Skin of body (tissue), 2 donors: Measurements from ENCODE around the gene TNIP2. TPM values are rescaled to one million over a fixed set of nuclear protein-coding genes. Genes with fewer than 3 reads are reported as not detected.
A peak's percentile ranks its signal among the peaks of the same experiment; 100 is the strongest.

ENCODE experiments used
- DNase-seq: peaks from one replicate; lab custom pipeline; 2025; lab: John Stamatoyannopoulos, UW
- total RNA-seq: library from RNA; depleted of rRNA; stranded (reverse); fragments of >200 nt; gene quantifications from one replicate; pipeline ENCODE4 v1.2.3, GENCODE V29; 2014

TNIP2 gene, protein sequence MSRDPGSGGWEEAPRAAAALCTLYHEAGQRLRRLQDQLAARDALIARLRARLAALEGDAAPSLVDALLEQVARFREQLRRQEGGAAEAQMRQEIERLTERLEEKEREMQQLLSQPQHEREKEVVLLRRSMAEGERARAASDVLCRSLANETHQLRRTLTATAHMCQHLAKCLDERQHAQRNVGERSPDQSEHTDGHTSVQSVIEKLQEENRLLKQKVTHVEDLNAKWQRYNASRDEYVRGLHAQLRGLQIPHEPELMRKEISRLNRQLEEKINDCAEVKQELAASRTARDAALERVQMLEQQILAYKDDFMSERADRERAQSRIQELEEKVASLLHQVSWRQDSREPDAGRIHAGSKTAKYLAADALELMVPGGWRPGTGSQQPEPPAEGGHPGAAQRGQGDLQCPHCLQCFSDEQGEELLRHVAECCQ
- 12.4 TPM for total RNA-seq

GRCh38 chr4:2755821-2756690, at the start of gene TNIP2:
TNIP2 (minus strand) TSS chr4:2756336; CDS start chr4:2756289, 47 bp downstream.
- DNase-seq = peak; percentile 56

DNA sequence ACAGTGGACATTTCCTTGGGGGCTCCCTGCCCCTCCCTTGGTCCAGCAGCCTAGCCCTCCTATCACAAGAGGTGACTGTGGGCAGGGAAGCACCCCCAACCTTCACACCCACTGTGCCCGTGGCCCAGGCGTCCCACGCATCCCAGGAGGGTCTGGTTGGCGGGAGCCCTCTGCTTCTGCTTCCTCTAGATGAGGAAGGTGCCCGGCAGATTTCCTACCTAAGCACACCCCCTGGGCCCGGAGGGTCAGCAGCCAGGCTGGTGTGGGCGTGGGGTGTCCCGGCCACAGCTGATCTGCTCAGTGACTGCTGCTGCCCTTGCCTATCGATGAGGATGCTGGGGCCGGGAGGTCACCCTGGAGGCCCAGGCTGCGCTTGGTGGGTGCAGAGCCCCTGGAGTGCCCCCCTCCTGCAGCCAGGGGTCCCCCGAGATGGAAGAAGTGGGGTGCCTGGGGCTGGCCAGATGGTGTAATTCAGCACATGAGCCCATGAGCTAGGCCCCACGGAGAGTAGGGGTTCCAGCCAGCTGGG, 48.9 kb upstream of the TNIP2 start:
- no peak for DNase-seq

- no peak for DNase-seq
Measured at GRCh38 chr4:2804449-2804972, 48.4 kb upstream of the TNIP2 start.

GRCh38 chr4:2803624-2804448, 47.7 kb upstream of the TNIP2 start:
- no peak for DNase-seq

DNA sequence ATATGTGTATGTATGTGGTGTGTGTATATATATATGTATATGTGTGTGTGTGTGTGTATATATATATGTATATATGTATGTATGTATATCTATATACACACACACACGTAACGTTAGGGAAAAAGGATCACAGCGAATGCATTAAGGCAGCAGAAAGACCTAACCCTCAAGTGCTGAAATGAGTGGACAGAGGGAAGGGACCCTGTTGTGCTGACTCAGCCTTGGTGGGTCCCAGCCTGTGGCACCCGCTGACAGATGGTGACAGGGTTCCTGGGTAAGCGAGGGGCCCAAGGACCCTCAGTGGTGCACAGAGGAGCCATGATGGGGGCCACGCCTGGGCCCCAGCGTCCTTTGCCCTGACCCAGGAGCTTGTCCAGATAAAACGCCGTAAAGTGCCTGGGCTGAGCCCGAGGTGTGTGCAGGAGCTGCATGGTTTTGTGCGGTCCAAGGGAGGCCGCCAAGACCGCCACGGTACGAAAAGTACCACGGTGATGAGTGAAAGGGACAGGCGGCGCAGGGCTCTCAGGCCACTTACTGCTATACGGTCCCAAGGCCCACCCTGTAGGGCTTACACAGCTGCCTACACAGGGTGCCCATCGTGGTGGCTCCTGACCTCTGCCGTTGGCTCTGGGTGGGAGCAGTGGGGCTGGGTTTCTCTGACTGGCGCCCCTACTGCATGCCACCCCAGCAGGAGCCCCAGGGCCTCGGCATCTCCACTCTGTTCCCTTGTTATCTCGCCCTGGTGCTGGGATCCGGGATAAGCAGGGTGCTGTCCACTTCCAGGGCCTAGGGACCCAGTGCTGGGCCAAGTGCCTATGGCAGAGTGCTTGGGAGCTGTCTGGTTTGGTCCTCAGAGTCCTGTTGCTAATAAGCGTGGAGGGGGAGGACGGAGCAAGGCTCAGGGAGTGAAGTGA, 46.7 kb upstream of the TNIP2 start:
- DNase-seq = no peak

DNA sequence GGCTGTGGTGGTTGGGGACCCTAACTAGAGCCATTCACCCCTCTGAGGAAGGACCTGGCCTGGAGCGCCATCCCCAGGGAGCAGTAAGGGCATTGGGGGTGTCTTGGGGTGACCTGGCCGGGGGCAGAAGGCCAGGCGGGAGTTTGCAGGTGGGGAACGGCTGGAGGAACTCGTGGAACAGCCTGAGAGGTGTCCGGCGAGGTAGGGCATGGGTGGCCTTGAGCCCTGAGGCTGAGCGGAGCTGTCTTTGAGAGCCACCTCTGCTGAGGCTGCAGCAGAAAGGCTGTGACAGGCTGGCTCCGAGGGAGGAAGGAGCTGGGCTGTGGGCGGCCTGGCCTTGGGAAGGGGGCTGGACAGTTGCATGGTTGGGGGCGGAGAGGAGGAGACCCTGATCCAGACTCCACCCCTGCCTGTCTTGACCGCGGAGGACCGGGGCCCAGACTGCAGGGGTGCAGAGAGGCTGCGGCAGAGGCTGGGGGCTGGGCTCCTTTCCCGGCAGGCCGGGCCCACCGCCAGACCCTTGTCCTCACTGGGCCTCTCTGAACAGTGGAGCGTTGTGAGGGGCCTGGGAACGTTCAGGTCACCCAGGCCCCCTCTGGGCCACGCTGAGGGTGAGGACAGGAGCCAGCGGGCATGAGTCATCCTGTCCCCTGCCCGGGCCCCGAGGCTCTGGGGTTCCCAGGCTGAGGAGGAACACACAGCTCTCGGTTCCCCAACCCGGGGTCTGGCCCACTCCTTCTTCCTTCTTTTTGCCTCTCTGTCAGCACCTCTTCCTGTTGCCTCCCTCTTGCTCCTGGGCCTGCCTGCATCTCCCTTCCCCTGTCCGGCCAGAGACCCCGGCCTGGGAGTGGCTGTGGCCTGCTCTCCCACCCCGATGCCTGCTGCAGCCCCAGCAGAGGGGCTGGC, 44.8 kb upstream of the TNIP2 start:
- peak; percentile 82 for DNase-seq

GRCh38 chr4:2799971-2800690, 44.0 kb upstream of the TNIP2 start:
- no peak for DNase-seq

DNA sequence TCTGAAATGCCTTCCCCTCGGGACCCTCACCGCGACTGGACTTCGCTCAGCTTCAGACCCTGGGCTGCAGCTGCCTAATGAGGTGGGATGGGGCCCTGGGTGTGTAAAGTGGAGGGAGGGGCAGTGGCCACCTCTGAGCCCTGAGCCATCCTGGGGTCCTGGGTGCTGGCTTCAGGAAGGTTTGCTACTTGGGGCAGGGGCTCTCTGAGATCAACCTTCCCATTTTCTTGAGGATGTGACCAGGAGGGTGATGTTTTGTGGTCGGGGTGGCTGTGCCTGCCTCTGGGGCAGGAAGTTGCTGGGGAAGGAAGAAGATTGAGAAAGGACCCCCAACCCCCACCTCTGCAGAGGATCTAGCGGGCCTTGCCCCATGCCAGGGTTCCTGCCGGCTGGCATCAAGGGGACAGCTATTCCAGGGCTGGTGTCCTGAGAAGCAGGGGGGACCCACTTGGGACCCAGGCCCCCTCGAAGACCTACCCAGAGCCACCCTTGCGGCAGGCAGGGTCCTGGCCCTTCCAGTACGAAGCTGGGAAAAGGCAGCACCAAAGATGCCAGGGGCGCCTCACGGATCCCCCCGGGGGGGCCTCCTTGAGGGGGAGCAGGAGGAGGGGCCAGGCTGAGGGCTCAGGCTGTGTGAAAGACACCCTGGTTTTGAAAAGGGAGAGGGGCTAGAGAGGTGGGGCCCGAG, 43.2 kb upstream of the TNIP2 start:
- DNase-seq = no peak

- peak; percentile 21 for DNase-seq
Measured at GRCh38 chr4:2798399-2799223, 42.5 kb upstream of the TNIP2 start.

DNA sequence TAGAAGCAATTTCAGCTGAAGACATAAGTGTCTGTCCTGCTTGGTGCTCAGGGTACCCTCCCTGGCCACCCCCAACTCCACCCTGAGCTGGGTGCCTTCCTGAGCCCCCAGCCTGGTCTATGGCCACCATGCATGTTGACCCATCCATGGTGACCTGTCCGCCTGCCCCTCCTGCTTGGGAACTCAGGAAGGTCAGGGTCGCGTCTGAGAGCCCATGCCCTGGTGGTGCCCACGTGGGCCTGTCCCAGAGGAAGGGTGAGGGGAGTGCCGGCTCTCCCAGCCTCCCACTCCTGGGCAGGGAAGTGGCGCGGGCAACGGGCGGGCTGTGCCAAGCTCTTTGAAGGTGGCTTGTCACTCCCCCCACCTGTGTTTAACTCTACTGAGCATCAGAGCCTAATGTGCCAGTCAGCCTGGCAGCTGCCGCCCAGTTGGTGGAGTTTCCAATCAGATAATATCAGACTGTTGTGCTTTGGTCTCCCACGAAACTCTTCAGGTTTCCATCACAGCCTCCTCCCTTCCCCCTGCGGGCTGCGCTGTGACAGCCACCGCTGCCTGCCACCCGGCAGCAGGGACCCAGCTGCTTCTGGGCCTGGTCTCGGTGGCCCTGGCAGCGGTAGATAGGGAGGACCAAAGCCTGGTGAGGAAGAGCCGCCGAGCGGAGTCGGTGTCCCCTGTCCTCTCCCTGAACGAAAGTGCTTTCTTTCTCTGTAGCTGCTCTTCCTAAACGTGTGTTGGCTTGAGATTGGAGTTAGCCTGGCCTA, 41.6 kb upstream of the TNIP2 start:
- no peak for DNase-seq

DNA sequence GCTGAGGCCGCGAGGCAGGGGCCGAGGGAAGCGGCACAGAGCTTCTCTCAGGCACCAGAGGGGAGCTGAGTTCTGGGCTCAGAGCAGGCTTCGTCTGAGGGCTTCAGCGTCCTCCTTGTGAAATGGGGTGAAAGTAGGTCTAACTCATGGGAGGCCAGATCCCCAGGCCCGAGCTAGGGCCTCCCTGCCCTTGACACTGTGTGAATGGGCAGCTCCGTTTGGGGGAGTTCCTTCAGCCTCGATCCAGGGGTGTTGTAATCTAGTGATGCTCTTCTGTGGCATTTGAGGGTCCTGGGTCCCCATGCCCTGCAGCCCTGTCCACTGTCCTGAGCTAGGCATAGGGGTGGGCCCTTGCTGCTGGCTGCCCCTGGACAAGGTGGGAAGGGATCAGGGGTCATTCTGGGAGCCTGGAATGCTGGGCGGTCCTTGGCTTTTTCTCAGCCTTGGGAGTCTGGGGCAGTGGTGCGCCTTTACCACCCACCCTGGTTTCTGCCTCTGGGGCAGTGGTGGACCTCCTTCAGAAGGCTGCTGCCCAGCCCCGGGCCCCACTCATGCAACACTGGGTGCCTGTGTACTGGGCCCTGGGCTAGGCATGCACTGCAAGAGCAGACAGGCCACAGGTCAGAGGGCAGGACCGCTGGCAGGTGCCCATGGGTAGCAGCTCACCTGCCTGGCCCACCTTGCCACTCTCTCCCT, 40.9 kb upstream of the TNIP2 start:
- no peak for DNase-seq

DNA sequence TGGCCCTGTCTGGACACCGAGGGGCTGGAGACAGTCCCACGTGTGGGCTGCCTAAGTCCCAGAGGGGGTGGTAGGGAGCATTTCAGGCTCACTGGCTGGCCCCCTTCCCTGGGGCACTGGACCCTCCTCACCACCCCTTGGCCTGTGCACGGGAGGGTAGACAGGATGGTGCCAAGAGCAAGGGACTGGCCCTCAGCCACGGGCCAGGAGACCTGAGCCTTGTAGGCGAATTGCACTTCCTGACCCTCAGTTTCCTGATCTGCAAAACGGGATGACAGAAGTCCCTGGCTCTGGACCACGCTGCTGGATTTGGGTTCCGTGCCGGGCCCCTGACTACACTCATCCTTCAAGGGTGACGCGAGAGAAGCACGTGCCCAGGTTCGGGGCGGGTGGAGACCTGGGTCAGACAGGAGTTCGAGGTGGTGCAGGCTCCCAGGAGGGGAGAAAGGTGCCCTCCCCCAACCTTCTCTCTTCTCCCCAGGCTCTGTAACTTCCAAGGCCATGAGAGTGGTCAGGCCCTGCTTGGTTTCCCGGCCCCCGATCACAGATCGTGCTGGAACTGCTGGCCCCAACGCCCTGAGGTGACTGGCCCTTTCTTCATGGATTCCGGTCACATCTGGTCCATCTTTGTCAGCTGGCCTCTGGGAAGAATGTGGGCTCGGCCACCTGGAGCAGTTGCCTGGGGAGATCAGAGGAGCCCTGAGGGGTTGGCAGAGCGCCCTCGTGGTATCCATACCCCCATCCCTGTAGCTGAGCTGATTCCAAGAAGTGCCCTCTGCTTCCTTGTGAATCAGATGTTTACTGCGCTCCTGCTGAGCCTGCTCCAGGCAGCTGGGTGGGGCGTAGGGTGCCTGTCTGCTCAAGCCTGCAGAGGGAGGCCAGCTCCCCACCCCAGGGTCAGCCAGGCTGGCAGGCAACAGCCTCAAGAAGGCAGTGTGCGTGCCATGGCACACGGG, 40.0 kb upstream of the TNIP2 start:
- no peak for DNase-seq

- no peak for DNase-seq
Measured at GRCh38 chr4:2795300-2795892, 39.3 kb upstream of the TNIP2 start.
